G401 (cell line): ENCODE results near the gene PCDHA12. TPM values are rescaled to one million over a fixed set of nuclear protein-coding genes. Genes with fewer than 3 reads are reported as not detected.

Source experiments
- DNase-seq: peaks from one replicate; pipeline ENCODE4 v3.0.0-alpha.2; 2015; ENCODE audit warnings: low spot score
- in situ Hi-C: cut with HindIII; loops from 2 replicates; pipeline ENCODE4 v1.10.0; 2016; ENCODE audit warnings: low sequenced_read_pairs, mixed read lengths
- total RNA-seq: library from RNA; depleted of rRNA; stranded (reverse); fragments of >200 nt; shearing (Covaris generic); gene quantifications from 2 replicates; pipeline ENCODE4 v1.2.3, GENCODE V29; 2014; rRNA removed

The PCDHA12 gene
- total RNA-seq, 1 experiment from 2014 or later = 8.2 TPM

DNA sequence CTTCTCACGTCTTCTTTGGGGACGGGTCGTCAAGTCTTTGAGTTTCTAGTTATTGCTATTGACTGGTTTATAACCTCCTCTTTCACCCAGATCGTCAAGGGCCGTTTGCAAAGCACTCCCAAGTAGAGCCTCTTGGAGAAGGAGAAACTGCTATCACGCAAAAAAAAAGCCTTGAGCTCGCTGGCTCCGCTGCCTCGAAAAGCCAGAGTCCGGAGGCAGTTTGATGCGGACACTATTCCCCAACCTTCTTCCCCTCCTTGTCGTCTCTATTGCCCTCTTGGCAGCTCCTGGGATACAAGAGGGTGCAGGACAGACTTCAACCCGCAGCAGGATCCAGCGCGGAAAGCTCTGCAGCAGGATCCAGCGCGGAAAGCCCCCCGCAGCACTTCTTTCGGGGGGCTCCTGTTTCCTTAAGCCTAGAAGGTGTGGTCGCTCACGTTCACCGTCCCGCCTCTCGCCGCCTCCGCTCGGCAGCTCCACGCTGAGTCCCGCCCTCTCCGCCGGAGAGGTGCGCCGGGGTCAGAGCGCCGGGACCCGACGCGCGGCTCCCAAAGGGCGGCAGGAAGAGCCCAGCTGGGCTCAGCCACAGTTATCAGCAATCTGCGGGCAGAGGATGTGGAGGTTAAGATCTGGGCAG, 50.8 kb downstream of the PCDHA12 start, which contains the start of gene PCDHAC1:
Gene PCDHAC1, plus strand, starts transcription at position 494 of the 637 bp plus-strand sequence. CDS start 594 bp downstream, outside the sequence.
- in situ Hi-C loops = no loop called here
- DNase-seq = peak; percentile 55

DNA sequence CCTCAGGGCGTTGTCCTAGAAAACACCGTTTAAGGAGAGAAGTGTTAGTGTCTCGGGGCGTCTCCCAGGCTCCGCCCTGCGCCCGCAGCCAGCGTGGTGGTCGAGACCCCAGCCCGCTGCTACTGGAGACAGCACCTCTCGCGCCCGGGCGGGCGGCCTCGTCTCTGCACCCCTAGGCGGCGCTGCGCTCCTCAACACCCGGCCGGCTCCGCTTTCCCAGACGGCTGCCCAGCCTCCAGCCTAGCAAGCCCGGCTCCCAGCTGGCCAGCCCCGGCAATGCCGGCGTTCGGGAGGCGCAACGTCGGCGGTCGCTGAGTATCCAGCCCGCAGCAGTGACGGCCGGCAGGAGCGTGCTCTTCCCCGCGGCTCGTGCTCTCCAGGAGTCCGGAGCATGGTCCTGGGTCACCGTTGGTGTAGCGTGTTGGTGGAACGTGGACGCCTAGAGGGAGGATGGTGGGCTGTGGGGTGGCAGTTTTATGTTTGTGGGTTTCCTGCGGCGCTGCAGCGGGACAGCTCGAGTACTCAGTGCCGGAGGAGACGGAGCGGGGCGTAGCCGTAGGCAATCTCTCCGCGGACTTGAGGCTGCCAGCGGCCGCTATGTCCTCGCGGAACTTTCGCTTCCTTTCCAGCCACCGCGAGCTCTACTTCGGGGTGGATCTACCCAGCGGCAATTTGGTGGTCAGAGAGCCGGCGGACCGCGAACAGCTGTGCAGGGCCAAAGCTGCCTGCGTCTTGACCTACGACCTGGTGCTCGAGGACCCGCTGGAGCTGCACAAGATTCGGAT, 51.5 kb downstream of the PCDHA12 start:
- in situ Hi-C loops = no loop called here
- DNase-seq = peak; percentile 82

DNA sequence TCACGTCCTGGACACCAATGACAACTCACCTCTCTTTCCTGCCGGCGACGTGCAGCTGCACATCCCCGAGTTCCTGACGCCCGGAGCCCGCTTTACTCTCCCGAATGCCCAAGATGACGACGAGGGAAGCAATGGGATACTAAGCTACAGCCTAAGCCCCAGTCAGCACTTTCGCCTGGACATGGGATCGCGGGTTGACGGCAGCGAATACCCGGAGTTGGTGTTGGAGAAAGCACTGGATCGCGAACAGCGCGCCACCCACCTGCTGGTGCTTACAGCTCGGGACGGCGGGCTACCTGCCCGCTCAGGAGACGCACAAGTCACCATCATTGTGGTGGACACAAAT, 52.1 kb downstream of the PCDHA12 start:
- in situ Hi-C loops = no loop called here
- peak; percentile 27 for DNase-seq

Other genes starting within 250 kb of the PCDHA12 start
- gene CD14, start 242.1 kb upstream of the PCDHA12 start, total RNA-seq = not detected in 2 replicates
- 11.0 and 35.3 TPM in 2 replicates for gene TMCO6, start 235.9 kb upstream of the PCDHA12 start, total RNA-seq
- gene NDUFA2, start 227.7 kb upstream of the PCDHA12 start, total RNA-seq = 75.7 and 84.8 TPM in 2 replicates
- 20.7 and 34.3 TPM in 2 replicates for gene IK, start 227.5 kb upstream of the PCDHA12 start, total RNA-seq
- 19.3 and 27.2 TPM in 2 replicates for gene WDR55, start 210.4 kb upstream of the PCDHA12 start, total RNA-seq
- not detected in 2 replicates for gene DND1, start 201.7 kb upstream of the PCDHA12 start, total RNA-seq
- 76.3 and 80.6 TPM in 2 replicates for gene HARS1, start 183.9 kb upstream of the PCDHA12 start, total RNA-seq
- gene HARS2, start 183.9 kb upstream of the PCDHA12 start, total RNA-seq = 20.9 and 30.0 TPM in 2 replicates
- gene ZMAT2, start 174.9 kb upstream of the PCDHA12 start, total RNA-seq = 34.1 and 43.1 TPM in 2 replicates
- gene PCDHA1, start 89.2 kb upstream of the PCDHA12 start, total RNA-seq = 0.03 TPM in 1 of 2 replicates, not detected in the other
- not detected in 2 replicates for gene PCDHA2, start 80.5 kb upstream of the PCDHA12 start, total RNA-seq
- gene PCDHA3, start 74.3 kb upstream of the PCDHA12 start, total RNA-seq = not detected in 2 replicates
- 4.2 and 5.4 TPM in 2 replicates for gene PCDHA4, start 68.2 kb upstream of the PCDHA12 start, total RNA-seq
- under 0.01 and 0.31 TPM in 2 replicates for gene PCDHA5, start 53.7 kb upstream of the PCDHA12 start, total RNA-seq
- not detected in 2 replicates for gene PCDHA6, start 47.3 kb upstream of the PCDHA12 start, total RNA-seq
- gene PCDHA7, start 41.0 kb upstream of the PCDHA12 start, total RNA-seq = 0.43 TPM in 1 of 2 replicates, not detected in the other
- 0.03 TPM in 1 of 2 replicates, not detected in the other for gene PCDHA8, start 34.1 kb upstream of the PCDHA12 start, total RNA-seq
- not detected in 2 replicates for gene PCDHA9, start 26.9 kb upstream of the PCDHA12 start, total RNA-seq
- under 0.01 and 0.06 TPM in 2 replicates for gene PCDHA10, start 19.4 kb upstream of the PCDHA12 start, total RNA-seq
- gene PCDHA11, start 6.4 kb upstream of the PCDHA12 start, total RNA-seq = 6.6 and 7.1 TPM in 2 replicates
- 0.54 and 0.86 TPM in 2 replicates for gene PCDHA13, start 6.8 kb downstream of the PCDHA12 start, total RNA-seq
- 6.5 and 9.5 TPM in 2 replicates for gene PCDHAC1, start 51.0 kb downstream of the PCDHA12 start, total RNA-seq
- gene PCDHAC2, start 91.2 kb downstream of the PCDHA12 start, total RNA-seq = 7.8 and 8.0 TPM in 2 replicates
- not detected in 2 replicates for gene PCDHB1, start 176.1 kb downstream of the PCDHA12 start, total RNA-seq
- gene PCDHB2, start 219.3 kb downstream of the PCDHA12 start, total RNA-seq = 11.6 and 17.6 TPM in 2 replicates
- gene PCDHB3, start 225.2 kb downstream of the PCDHA12 start, total RNA-seq = 0.92 and 2.4 TPM in 2 replicates
- gene PCDHB4, start 246.5 kb downstream of the PCDHA12 start, total RNA-seq = 0.06 TPM in 1 of 2 replicates, not detected in the other